Measurements from ENCODE around the gene SGMS2. TPM values are rescaled to one million over a fixed set of nuclear protein-coding genes. Genes with fewer than 3 reads are reported as not detected.

SGMS2 gene
- polyA plus RNA-seq, 3 donors: 20.8 to 32.7 (median 23.0) TPM

DNA sequence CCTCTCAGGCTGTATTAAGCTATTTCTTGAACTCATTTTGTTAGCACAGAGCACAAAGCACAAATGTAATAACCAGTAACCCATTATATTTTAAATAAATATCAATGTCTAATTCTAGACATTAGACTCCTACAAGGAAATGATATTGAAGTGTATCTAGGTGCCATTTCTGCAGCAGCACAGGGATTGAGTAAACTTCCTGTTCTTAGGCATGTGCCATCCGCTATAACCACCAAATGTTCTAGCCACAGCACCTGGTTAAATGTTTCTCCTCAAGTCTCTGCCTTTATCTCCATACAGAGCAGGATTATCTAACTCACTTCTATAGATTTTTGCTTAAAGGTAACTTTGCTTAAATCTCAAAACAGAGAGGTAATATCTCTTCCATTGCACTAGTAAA lies 51.4 kb downstream of the SGMS2 start:
- 0% methylated on average over 1 of the region's 1 CpG for WGBS (ENCODE audit: insufficient coverage)
- Histone ChIP-seq H3K4me2 (replicated peaks; ENCODE audit: extremely low read depth, low read length, poor library complexity, severe bottlenecking) (no peak overlapping the region), H3K9me3 (replicated peaks in 1 of 2; ENCODE audit: control insufficient read depth in 1 of 2, insufficient read depth in 1 of 2, low read length in 2 of 2) (no peaks in the 10 kb centered on the region), H3K27ac (ENCODE audit: low read depth in 1 of 2, low read length in 2 of 2) (peak overlapping the region in 1 of 2 donors; percentile 41), H3K9ac (ENCODE audit: insufficient read depth, low read length, poor library complexity, severe bottlenecking) (no peak overlapping the region), H2AFZ (ENCODE audit: insufficient read depth, low read depth, low read length, poor library complexity, severe bottlenecking) (no peak overlapping the region), H3K27me3 (ENCODE audit: control insufficient read depth in 2 of 2, insufficient read depth in 2 of 2, low read length in 2 of 2) (no peaks in the 10 kb centered on the region), H3K4me3 (replicated peaks in 1 of 3; ENCODE audit: low read depth in 2 of 3, low read length in 3 of 3) (no peak overlapping the region), H4K20me1 (ENCODE audit: insufficient read depth, low read length) (peaks cover 53% of the 10 kb centered on the region), H3K36me3 (replicated peaks in 1 of 2; ENCODE audit: control insufficient read depth in 1 of 2, insufficient read depth in 2 of 2, low read length in 2 of 2) (peaks cover 2 to 43% of the 10 kb centered on the region in 2 donors), H3K79me2 (ENCODE audit: insufficient read depth, low read length) (peaks cover 34% of the 10 kb centered on the region), H3K4me1 (ENCODE audit: control insufficient read depth in 1 of 2, insufficient read depth in 2 of 2, low read length in 2 of 2) (peaks cover 6 to 11% of the 10 kb centered on the region in 2 donors)
- DNase-seq: peak in 1 of 3 donors; percentile 7
- Mint-ChIP-seq H3K9me3 (no peaks in the 10 kb centered on the region), H3K36me3 (peaks cover 31 to 39% of the 10 kb centered on the region in 2 donors), H3K4me3 (no peak overlapping the region), H3K27ac (no peak overlapping the region), H3K27me3 (ENCODE audit: low read depth in 3 of 3) (no peaks in the 10 kb centered on the region), H3K4me1 (peaks cover 12% of the 10 kb centered on the region)
- intact Hi-C loops (cut with micrococcal nuclease): loop anchor here in 1 of 2 donors (10.0 kb wide), 1 partner anchor 51 kb away; the partner anchor contains the start of gene SGMS2
- TF ChIP-seq, protein P1, sequence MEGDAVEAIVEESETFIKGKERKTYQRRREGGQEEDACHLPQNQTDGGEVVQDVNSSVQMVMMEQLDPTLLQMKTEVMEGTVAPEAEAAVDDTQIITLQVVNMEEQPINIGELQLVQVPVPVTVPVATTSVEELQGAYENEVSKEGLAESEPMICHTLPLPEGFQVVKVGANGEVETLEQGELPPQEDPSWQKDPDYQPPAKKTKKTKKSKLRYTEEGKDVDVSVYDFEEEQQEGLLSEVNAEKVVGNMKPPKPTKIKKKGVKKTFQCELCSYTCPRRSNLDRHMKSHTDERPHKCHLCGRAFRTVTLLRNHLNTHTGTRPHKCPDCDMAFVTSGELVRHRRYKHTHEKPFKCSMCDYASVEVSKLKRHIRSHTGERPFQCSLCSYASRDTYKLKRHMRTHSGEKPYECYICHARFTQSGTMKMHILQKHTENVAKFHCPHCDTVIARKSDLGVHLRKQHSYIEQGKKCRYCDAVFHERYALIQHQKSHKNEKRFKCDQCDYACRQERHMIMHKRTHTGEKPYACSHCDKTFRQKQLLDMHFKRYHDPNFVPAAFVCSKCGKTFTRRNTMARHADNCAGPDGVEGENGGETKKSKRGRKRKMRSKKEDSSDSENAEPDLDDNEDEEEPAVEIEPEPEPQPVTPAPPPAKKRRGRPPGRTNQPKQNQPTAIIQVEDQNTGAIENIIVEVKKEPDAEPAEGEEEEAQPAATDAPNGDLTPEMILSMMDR (IDR thresholded peaks at IDR 0.05): no peak

- no peak overlapping the region for H3K4me2 ChIP-seq (replicated peaks; ENCODE audit: extremely low read depth, low read length, poor library complexity, severe bottlenecking)
- H3K27me3 ChIP-seq (ENCODE audit: control insufficient read depth in 2 of 2, insufficient read depth in 2 of 2, low read length in 2 of 2): no peaks in the 10 kb centered on the region
- TF ChIP-seq, protein P1 (IDR thresholded peaks at IDR 0.05): no peak
- H2AFZ ChIP-seq (ENCODE audit: insufficient read depth, low read depth, low read length, poor library complexity, severe bottlenecking): no peak overlapping the region
- H3K9me3 ChIP-seq (replicated peaks in 1 of 2; ENCODE audit: control insufficient read depth in 1 of 2, insufficient read depth in 1 of 2, low read length in 2 of 2): no peaks in the 10 kb centered on the region
- H3K36me3 ChIP-seq (replicated peaks in 1 of 2; ENCODE audit: control insufficient read depth in 1 of 2, insufficient read depth in 2 of 2, low read length in 2 of 2): peaks cover 2 to 31% of the 10 kb centered on the region in 2 donors
- peaks cover 6 to 11% of the 10 kb centered on the region in 2 donors for H3K4me1 ChIP-seq (ENCODE audit: control insufficient read depth in 1 of 2, insufficient read depth in 2 of 2, low read length in 2 of 2)
- intact Hi-C loops (cut with micrococcal nuclease): loop anchor here in 1 of 2 donors (10.0 kb wide), 1 partner anchor 53 kb away; the partner anchor contains the start of gene SGMS2
- peaks cover 36% of the 10 kb centered on the region for H3K79me2 ChIP-seq (ENCODE audit: insufficient read depth, low read length)
- H3K9ac ChIP-seq (ENCODE audit: insufficient read depth, low read length, poor library complexity, severe bottlenecking): no peak overlapping the region
- no peak overlapping the region for H3K4me3 ChIP-seq (replicated peaks in 1 of 3; ENCODE audit: low read depth in 2 of 3, low read length in 3 of 3)
- H3K9me3 Mint-ChIP-seq: peaks cover 0 to 2% (median 0%) of the 10 kb centered on the region in 7 donors
- no peak overlapping the region for H3K27ac ChIP-seq (ENCODE audit: low read depth in 1 of 2, low read length in 2 of 2)
- no peak for DNase-seq
- no peaks in the 10 kb centered on the region for H3K27me3 Mint-ChIP-seq (ENCODE audit: low read depth in 3 of 3)
- no CpG with 5 or more reads among the region's 3 CpGs for WGBS (ENCODE audit: insufficient coverage)
- H3K27ac Mint-ChIP-seq: no peak overlapping the region
- peaks cover 29 to 33% of the 10 kb centered on the region in 2 donors for H3K36me3 Mint-ChIP-seq
- no peak overlapping the region for H3K4me3 Mint-ChIP-seq
- peaks cover 50% of the 10 kb centered on the region for H4K20me1 ChIP-seq (ENCODE audit: insufficient read depth, low read length)
- H3K4me1 Mint-ChIP-seq: peaks cover 12% of the 10 kb centered on the region
These were observed 52.6 kb downstream of the SGMS2 start for GRCh38 chr4:107877361-107877760.

All from CD14-positive monocyte (primary cell).